Sigmoid colon (tissue), 7 donors: ENCODE results near the gene FLG. TPM values are rescaled to one million over a fixed set of nuclear protein-coding genes. Genes with fewer than 3 reads are reported as not detected.

Experiments used
- DNase-seq: peaks from one replicate; pipeline ENCODE4 v3.0.0-alpha.2; 2019
- H3K27ac ChIP-seq, 4 donors: fragments of 200-600 bp; sonication (generic); one replicate each; pipeline ENCODE4 v1.5.1; 2016 to 2019; ENCODE audit warnings: mild to moderate bottlenecking in 1 of 4
- H3K27me3 ChIP-seq, 3 donors: fragments of 200-600 bp; sonication (generic); one replicate each; pipeline ENCODE4 v1.5.1; 2019; ENCODE audit warnings: mild to moderate bottlenecking in 1 of 3
- H3K36me3 ChIP-seq, 4 donors: fragments of 200-600 bp; sonication (generic); one replicate each; pipeline ENCODE4 v1.5.1; 2016 to 2019
- H3K4me1 ChIP-seq, 4 donors: fragments of 200-600 bp; sonication (generic); one replicate each; pipeline ENCODE4 v1.5.1; 2017 to 2019
- H3K4me3 ChIP-seq, 4 donors: fragments of 200-600 bp; sonication (generic); one replicate each; pipeline ENCODE4 v1.5.1; 2017 to 2019; ENCODE audit warnings: mild to moderate bottlenecking in 2 of 4, moderate library complexity in 1 of 4
- H3K9me3 ChIP-seq, 4 donors: fragments of 200-600 bp in 3 of 4; sonication (generic) in 3 of 4; one replicate each; pipeline versions ENCODE4 v1.5.1 to v1.6.1; 2013 to 2019
- EP300 ChIP-seq, 4 donors: sonication (generic); formaldehyde crosslinking; IDR thresholded peaks; one replicate each; pipeline ENCODE4 v1.6.1; 2017; ENCODE audit warnings: antibody characterized with exemption in 4 of 4
- POLR2A ChIP-seq, 2 donors: fragments of 450-650 bp; IDR thresholded peaks; one replicate each; pipeline ENCODE4 v1.6.1; 2016; ENCODE audit warnings: antibody characterized with exemption in 2 of 2, mild to moderate bottlenecking in 2 of 2, moderate library complexity in 2 of 2
- POLR2AphosphoS5 ChIP-seq, 4 donors: sonication (generic); formaldehyde crosslinking; IDR thresholded peaks; one replicate each; pipeline ENCODE4 v1.6.1; 2017; ENCODE audit warnings: antibody characterized with exemption in 4 of 4
- WGBS, 2 donors: extraction: QIAGEN DNeasy Blood & Tissue Kit; methylation state at CpG; one replicate each; pipeline ENCODE4 v1.1.7; 2013; 5-methylcytosine and 5-hydroxymethylcytosine counted together
- intact Hi-C: fragments of 100-400 bp; cut with DNase I; formaldehyde crosslinking; loops from one replicate; pipeline ENCODE4 v1.15.1; 2023
- polyA plus RNA-seq, 3 donors: library from polyadenylated mRNA; stranded (reverse); fragments of 200-250 nt; gene quantifications; one replicate each; pipeline ENCODE4 v1.2.3, GENCODE V29; 2013
- total RNA-seq, 4 donors: library from RNA; depleted of rRNA; stranded (reverse); fragments of >200 nt; gene quantifications; one replicate each; pipeline ENCODE4 v1.1.0, GENCODE V29; 2016
- TF ChIP-seq, protein P1 (sequence below), 4 experiments: fragments of 450-650 bp in 3 of 4; fragments of 200-600 bp in 1 of 4; IDR thresholded peaks; one replicate each; pipeline ENCODE4 v1.5.1; 2016 to 2019; ENCODE audit warnings: antibody characterized with exemption in 4 of 4, mild to moderate bottlenecking in 3 of 4, moderate library complexity in 2 of 4
- donor health status: healthy with polysubstance abuse.
- donor health status: Bipolar disorder and iron deficiency.
- donor health status: healthy.

FLG gene
- not detected for total RNA-seq
- under 1 TPM in 2 of 3 donors, not detected in 1; under 0.01 to 0.01 TPM for polyA plus RNA-seq

- Histone ChIP-seq H3K27me3 (no peaks in the 10 kb centered on the region), H3K36me3 (no peaks in the 10 kb centered on the region), H3K4me3 (no peak within 1 kb of the TSS), H3K4me1 (no peaks in the 10 kb centered on the region), H3K9me3 (no peaks in the 10 kb centered on the region), H3K27ac (no peak within 1 kb of the TSS)
- no peak for DNase-seq
- TF ChIP-seq POLR2AphosphoS5 (IDR thresholded peaks at IDR 0.05) = no peak
- TF ChIP-seq, protein P1, sequence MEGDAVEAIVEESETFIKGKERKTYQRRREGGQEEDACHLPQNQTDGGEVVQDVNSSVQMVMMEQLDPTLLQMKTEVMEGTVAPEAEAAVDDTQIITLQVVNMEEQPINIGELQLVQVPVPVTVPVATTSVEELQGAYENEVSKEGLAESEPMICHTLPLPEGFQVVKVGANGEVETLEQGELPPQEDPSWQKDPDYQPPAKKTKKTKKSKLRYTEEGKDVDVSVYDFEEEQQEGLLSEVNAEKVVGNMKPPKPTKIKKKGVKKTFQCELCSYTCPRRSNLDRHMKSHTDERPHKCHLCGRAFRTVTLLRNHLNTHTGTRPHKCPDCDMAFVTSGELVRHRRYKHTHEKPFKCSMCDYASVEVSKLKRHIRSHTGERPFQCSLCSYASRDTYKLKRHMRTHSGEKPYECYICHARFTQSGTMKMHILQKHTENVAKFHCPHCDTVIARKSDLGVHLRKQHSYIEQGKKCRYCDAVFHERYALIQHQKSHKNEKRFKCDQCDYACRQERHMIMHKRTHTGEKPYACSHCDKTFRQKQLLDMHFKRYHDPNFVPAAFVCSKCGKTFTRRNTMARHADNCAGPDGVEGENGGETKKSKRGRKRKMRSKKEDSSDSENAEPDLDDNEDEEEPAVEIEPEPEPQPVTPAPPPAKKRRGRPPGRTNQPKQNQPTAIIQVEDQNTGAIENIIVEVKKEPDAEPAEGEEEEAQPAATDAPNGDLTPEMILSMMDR (IDR thresholded peaks at IDR 0.05) = no peak
- TF ChIP-seq POLR2A (IDR thresholded peaks at IDR 0.05) = no peak
- no peak for TF ChIP-seq EP300 (IDR thresholded peaks at IDR 0.05)
- intact Hi-C loops = no loop called here
- 29 to 75% methylated on average over 1 of the region's 1 CpG for WGBS, 2 donors
Observed at GRCh38 chr1:152325111-152325510, at the start of gene FLG. Gene FLG, minus strand, starts transcription at chr1:152325239. Its CDS starts 9,783 bp downstream, at chr1:152315456.

DNA sequence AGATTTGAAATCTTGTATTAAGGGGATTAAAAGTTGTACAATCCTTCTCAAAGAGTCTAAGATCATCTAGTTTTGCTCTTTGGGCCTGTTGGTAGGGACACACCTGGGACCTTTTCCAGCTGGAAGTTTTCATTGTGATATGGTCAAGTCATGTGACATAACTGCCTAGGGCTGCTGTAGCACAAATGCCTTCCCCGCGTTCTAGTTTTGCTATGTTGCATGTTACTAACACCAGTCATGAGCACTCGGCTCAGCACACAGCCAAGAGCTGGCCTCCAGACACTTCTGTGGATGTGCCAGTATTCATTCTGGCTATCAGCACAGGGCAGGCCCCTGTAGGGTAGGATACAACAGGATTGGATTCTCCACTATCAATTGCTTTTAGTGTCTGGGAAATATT is 49.4 kb upstream of the FLG start:
- TF ChIP-seq EP300 (IDR thresholded peaks at IDR 0.05) (no peak), POLR2A (IDR thresholded peaks at IDR 0.05) (no peak), POLR2AphosphoS5 (IDR thresholded peaks at IDR 0.05) (no peak)
- TF ChIP-seq, protein P1 (IDR thresholded peaks at IDR 0.05) = no peak
- Histone ChIP-seq H3K36me3 (no peaks in the 10 kb centered on the region), H3K27me3 (no peaks in the 10 kb centered on the region), H3K4me3 (no peak overlapping the region), H3K27ac (no peak overlapping the region), H3K4me1 (no peaks in the 10 kb centered on the region), H3K9me3 (peaks cover 0 to 3% (median 0%) of the 10 kb centered on the region in 4 donors)
- intact Hi-C loops = no loop called here
- WGBS, 2 donors = 80 to 82% methylated on average over 3 of the region's 3 CpGs
- no peak for DNase-seq

DNA sequence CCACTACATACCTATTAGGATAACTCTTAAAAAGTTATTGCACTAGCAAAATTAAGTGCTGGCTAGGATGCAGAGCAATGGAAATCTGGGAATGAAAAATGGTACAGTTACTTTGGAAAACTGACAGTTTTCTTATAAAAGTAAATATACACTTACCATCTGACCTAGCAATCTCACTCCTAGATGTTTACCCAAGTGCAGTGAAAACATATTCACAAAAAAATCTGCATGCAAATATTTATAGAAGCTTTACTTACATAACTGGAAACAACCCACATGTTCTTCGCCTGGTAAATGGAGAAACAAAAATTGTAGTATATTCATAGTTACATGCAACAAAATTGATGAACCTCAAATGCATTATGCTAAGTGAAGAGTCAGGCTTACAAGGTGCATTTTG is 47.6 kb upstream of the FLG start:
- no peak for TF ChIP-seq POLR2AphosphoS5 (IDR thresholded peaks at IDR 0.05)
- no peak for TF ChIP-seq EP300 (IDR thresholded peaks at IDR 0.05)
- TF ChIP-seq, protein P1 (IDR thresholded peaks at IDR 0.05) = no peak
- TF ChIP-seq POLR2A (IDR thresholded peaks at IDR 0.05) = no peak
- Histone ChIP-seq H3K4me3 (no peak overlapping the region), H3K4me1 (no peaks in the 10 kb centered on the region), H3K27me3 (no peaks in the 10 kb centered on the region), H3K36me3 (no peaks in the 10 kb centered on the region), H3K27ac (no peak overlapping the region), H3K9me3 (peaks cover 0 to 4% (median 0%) of the 10 kb centered on the region in 4 donors)
- 52 to 53% methylated on average over 1 of the region's 1 CpG for WGBS, 2 donors
- intact Hi-C loops = no loop called here
- no peak for DNase-seq

DNA sequence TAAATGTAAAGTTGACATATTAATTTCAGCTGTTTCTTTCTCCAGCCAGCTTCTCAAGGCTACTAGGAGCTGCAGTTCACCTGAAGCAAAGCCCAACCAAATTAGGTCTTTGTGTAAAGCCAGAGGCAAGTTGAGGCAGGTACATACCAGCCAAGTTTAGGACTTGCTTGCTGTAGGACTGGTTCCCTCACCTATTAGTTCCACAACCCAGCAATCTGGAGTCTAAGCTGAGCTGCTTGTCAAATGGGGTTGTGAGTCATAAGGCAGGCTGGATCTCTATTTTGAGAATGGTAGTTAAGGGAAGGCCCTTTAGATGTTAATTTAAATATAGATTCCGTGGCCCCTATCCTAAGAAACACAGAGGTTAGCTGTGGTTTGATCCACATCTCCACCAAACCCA is 42.4 kb upstream of the FLG start:
- Histone ChIP-seq H3K4me3 (no peak overlapping the region), H3K9me3 (peaks cover 0 to 4% (median 0%) of the 10 kb centered on the region in 4 donors), H3K4me1 (no peaks in the 10 kb centered on the region), H3K27me3 (no peaks in the 10 kb centered on the region), H3K36me3 (no peaks in the 10 kb centered on the region), H3K27ac (no peak overlapping the region)
- no peak for DNase-seq
- intact Hi-C loops = no loop called here
- TF ChIP-seq, protein P1 (IDR thresholded peaks at IDR 0.05) = no peak
- 34 to 56% methylated on average over 1 of the region's 1 CpG for WGBS, 2 donors

DNA sequence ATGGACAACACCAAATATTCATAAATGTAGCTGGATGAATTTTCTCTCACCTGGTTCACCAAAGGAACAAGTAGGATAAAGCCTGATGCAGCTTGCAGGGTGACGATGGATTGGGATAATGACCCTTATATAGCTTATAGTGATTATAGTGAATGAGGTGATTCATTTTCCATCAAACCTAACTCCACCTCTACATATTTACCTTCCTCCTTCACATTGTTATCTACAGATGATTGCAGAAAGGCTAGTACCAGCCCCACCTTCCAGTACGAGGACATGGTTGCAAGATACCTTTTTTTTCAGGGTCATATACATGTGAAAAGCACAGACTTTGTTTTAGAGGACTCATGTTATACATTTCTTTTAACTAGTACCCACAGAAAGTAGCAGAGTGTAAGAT is 34.9 kb upstream of the FLG start, which contains the start of gene FLG2:
Gene FLG2, minus strand, starts transcription at position 101 of the 400 bp plus-strand sequence. CDS start 1,122 bp downstream, outside the sequence.
- no peak for DNase-seq
- WGBS, 2 donors = 23 to 75% methylated on average over 2 of the region's 2 CpGs
- Histone ChIP-seq H3K9me3 (no peaks in the 10 kb centered on the region), H3K36me3 (no peaks in the 10 kb centered on the region), H3K4me3 (no peak within 1 kb of the TSS), H3K4me1 (no peaks in the 10 kb centered on the region), H3K27me3 (no peaks in the 10 kb centered on the region), H3K27ac (no peak within 1 kb of the TSS)
- no peak for TF ChIP-seq POLR2A (IDR thresholded peaks at IDR 0.05)
- TF ChIP-seq, protein P1 (IDR thresholded peaks at IDR 0.05) = no peak
- no peak for TF ChIP-seq POLR2AphosphoS5 (IDR thresholded peaks at IDR 0.05)
- no peak for TF ChIP-seq EP300 (IDR thresholded peaks at IDR 0.05)
- intact Hi-C loops = no loop called here
